Anterior cingulate cortex (tissue), 58 donors: Measurements from ENCODE around the gene PARD3B.

ENCODE experiments used
- DNase-seq, 58 donors: peaks; one replicate each; lab custom pipeline; 2025; lab: John Stamatoyannopoulos, UW

Gene PARD3B

DNA sequence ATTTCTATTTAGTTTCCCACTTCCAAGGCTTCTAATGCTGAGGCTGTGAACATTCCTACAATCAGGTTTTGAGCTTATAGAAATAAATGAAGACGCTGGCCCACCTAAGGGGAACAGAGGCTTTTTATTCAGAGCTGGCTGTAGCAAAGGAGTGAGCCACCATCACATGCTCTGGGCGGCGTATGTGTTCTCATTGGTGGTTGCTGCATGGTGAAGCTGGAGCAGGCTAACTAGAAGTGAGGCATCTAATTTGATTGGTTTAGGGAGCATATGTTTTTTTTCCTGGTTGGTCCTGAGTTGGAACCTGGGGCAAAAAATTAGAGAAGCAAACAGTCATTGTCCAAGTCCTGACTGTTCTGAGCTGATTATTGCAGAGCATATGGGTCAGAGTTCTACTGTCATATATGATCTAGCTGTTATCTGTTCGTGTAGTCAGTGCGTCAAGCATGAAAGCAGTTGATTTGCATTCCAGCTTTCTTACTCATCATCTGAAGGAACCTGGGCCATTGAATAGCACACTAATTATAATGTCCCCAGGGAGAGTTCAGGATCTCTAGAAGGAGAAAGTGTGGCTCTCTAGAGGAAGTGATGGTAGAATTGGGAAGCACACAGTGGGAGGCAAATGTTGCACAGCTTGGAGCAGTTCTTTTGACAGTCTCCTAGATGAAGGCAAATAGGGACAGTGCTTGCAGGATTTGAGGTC, 279.6 kb downstream of the PARD3B start:
- no peak for DNase-seq

DNA sequence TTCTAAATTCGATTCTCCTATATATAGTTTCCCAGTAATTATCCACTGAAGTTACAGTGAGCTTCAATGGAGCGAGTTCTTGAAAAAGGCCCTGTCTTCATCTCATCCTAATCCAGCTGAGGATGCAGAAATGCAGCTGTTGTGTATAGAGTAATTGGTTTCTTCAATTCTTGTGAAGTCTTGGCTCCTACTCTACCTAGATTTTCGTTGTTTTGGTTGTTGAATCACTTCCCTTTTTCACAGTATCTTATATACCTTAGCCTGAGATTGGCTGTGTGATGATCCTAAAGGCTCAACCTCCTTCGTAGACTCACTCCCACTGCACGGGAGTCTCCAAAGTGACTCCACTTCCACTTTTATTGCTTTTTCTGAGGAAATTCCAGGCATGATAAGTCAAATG, 280.4 kb downstream of the PARD3B start:
- no peak for DNase-seq

DNA sequence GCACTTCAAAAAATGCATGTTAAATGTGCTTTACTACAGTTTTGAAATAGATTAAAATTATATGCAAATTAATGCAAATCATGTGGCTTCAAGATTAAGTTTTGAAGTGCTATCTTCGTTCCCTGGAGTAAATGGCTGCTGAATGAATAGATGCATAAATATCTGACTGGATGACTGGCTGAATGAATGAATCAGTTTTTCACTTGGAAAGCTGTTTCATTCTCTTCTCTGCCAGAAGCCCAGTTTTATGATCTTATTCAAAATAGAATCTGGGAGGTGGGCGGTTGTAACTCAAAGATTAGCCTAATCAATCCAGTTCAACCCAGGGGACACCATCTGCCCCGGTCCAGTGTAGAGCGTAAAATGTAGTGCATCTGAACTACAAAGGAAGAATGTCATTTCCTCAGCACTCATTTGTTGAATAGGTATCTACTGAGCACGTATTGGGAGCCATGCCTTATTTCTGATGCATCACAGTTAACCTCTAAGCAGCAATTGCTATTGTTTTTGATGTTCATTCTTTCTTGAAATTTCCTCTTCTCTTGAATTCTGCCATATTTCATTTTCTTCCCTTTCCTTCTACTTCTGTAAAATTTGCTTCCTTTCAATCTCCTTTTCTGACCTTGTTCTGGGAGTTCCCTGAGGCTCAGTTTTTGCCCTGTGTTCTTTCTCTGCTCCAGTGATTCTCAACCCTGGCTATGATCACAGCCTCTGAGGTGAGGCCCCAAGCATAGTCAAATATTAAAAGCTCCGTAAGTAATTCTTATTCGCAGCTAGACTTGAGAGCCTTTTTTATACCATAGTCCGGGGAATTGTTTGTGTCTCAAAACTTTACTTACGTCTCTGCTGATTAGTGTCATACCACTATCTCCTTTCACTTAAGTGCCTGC, 282.7 kb downstream of the PARD3B start:
- no peak for DNase-seq

DNA sequence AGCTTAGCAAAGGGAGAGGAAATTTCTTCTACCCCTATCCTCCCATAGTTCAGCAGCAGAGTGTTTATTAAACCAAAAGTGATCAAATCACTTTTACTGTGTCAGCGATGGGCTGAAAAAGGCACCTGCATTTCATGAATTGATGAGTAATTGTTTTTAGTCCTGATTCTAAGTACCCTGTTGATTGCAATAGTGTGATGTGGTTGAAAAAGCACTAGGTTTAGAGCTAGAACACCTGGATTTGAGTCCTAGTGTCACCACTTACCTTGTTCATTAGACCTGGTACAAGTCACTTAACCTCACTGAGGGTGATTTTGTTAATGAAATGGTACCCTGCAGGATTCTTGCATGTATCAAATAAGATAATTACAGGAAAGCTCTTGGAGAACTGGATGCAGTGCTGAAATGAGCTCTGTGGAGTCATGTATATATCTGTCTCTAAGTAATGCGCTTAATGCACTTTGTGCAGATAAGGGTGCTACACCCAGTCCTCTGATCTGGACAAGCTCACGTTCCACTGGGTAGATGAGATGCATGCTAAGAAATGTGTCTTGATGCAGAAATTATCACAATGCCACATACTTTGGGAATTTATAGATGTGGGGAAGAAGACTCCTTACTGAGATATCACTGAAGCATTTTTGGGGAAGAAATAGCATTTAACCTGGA, 289.6 kb downstream of the PARD3B start:
- no peak for DNase-seq

DNA sequence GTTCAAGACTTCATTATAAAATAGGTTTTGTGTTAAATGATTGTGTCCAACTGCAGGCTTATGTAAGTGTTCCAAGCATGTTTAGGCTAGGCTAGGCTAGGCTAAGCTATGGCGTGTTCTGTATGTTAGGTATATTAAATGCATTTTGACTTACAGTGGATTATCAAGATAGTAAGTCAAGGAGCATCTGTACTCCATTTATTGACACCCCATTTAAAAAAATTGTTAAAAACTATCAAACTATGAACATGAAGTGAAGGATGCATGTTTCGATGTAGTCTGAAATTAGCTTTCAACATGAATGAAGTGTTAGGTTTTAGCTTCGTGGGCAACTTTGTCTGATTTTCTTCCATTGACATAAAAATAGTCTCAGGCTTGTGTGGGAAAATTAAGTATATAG, 290.5 kb downstream of the PARD3B start:
- no peak for DNase-seq

DNA sequence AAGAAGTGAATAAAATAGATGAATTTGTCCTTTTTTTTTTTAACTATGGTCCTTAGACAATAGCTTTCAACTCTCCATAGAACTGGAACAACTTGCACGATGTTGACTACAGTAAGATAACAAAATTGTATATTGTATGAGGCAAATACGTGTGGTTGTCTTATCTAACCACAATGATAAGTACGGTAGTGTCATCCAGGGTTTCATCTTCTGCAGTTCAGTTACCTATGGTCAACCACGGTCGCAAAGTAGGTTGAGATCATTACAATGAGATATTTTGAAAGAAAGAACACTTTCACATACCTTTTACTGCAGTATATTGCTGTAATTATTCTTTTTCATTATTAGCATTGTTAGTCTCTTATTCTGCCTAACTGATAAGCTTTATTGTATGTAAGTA, 295.2 kb downstream of the PARD3B start:
- no peak for DNase-seq

DNA sequence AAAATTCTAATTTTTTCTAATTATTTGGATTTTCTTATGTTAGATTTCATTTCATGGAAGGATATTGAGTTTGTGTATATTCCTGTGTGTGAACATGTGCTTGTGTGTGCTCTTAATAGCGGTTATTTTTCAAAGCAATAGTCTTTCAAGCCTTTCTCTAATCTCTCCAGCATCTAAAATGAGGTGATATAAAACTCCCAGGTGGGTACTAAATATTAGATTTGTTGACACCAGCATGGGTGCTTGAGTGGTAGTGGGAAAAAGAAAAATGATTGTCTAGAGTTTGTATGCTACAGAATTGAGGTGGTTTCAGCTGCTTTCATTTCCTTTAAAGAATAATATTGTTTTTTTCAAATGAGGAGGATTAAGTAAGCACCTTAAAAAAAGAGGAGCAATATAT, 296.8 kb downstream of the PARD3B start:
- no peak for DNase-seq

DNA sequence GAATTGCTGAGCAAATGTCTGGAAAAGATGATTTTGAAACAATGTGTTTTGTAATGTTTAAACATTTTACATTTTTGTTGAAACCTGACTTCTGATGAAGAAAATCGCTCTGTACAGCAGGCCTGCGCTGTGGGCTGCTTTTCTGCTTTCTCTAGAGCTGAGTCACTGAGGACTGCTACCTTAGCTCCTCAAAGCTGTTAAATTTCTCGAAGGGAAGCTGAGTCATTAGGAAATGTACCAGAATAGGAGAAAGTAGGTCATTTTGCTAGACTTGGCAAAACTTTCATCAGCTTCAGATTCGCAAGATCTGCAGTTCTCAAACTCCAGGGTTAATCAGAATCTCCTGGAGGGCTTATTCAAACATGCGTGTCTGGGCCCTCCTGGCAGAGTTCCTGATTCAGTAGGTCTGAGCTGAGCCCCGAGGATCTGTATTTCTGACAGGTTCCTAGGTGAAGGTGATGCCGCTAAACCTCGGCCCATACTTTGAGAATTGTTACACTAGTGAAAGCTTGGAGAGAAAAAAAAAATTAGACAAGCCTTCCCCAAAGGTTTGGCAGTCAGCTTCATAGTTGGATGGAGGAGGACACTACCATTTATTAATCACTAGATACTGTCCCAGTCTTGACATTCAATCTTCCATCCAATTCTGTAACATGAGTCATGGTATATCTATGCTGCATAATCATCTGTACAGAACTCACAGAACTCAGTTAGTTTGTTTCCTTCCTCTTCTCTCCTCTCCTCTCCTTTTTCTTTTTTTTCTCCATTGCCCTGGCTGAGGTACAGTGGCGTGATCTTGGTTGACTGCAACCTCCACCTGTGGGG, 297.6 kb downstream of the PARD3B start:
- DNase-seq = peak in 32 of 58 donors; percentile 1 to 67 (median 10)

DNA sequence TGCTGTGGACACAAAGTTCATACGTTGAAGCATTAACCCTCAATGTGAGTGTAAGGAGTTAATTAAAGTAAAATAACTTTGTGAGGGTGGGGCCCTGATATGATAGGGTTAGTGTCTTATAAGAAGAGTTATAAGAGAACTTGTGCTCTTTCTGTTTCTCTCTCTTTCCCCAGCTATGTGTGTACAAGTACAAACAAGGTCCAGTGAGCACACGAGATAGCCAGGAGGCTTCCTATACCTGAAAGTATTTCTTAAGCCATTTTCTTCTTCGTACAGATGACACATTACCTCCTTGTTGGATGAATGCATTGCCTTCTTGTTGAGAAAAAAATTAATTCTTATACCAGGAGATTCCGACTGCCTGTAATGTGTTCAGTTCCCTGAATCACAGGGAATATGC, 301.2 kb downstream of the PARD3B start:
- DNase-seq = no peak

DNA sequence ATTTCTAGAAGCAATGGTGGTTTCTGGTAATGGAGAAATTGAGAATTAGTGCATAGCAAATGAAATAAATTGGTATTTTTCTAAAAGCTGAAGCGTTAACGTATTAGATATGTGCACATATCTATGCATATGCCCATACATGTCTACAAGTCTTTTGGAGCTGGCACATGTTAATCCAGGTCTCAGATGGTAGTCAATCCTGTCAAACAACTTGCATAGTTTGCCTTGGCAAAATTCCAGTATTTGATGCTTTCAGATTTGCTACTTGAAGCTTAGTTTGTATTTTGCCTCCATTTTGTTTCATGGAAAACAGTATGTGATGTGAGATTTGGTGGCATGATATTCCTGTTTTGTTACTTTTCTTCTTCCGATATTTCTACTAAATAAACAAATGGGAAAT, 304.6 kb downstream of the PARD3B start:
- no peak for DNase-seq

DNA sequence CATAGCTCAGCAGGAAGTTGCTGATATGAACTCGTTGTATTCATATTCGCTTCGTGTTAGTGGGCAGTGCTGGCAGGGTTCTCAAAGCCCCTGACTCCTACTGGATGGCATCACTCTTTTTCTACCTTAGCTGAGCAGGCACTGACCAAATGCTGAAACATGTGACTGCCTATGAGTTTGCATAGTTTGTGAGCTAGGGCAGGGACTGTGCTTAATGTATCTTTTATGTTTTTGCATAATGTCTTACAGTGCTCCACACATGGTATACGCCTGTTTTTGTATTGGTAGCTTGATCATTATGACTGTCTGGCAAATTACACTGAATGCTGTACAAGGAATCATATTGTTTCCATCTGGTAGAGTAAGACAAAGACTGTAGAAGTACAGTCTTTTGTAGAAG, 305.3 kb downstream of the PARD3B start:
- DNase-seq = no peak

DNA sequence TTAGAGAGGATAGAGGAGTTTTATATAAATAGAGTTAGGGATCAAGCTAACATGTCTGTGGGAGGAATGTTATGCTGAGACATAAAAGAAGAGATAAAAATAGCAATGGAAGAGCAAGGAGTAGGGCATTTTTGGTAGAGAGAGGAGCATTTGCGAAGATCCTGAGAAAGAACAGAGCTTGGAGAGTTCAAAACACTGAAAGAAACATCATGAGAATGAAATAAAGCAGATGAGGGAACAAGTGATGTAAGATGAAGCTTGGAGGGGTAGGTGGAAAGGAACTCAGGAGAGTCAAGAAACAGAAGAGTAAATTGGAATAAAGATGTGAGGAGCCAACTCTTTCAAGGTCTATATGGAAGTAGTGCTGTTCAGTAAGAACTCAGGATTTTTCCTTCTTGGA, 308.6 kb downstream of the PARD3B start:
- DNase-seq = no peak

DNA sequence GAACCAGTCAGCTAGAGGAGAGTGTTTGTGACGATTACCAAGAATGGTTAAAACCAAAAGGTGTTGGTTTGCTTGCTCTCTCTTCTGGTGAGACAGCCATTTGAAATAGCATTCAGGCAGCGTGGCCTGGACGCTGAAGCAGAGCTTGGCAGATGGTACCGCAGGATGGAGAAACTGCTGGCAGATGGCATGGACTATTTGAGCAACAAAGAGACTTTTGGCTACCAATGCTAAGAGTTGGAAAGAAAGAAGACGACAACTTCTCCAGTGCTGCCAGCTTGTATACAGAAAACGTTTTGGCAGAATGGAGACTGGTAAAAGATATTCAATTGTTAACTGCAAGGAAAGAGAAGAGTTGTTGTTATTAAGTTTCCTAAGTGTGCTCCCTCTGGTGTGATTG, 315.0 kb downstream of the PARD3B start:
- peak in 50 of 58 donors; percentile 0 to 83 (median 35) for DNase-seq

DNA sequence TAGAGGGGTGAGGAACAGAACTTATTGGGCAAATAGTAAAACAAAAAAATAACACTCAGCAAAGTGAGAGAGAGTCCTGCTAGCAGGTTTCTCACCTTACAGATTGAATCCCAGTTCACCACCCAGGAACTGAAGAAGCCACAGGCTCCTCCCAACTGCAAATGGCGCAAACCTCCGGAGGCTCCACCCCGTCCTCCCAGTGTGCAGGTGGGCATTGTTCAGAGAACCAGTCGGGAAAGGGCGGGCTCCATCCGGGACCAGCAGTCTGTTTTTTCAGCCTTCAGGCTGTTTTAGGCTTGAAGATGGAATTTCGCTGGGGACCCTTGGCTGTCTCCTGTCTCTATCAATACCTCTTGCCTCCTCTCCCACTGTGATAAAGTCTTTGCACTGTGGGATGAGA, 317.5 kb downstream of the PARD3B start:
- no peak for DNase-seq

DNA sequence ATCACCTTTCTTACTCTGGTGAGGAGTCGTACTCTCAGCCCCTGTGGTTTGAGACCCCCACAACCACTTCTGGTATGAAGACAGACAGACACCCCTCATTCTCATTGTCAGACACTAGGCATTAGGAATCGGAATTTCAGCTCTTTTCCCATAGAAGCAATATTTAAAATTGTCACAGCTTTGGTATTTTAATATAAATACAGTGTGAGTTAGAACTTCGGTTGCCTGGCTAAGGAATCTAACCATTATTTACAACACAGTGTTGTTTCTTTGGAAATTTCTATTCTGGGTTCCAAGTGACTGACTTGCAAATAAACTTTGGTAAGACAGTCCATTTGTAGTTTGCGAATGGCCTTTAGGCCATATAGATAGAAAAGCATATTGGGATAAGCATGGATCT, 318.1 kb downstream of the PARD3B start:
- no peak for DNase-seq

DNA sequence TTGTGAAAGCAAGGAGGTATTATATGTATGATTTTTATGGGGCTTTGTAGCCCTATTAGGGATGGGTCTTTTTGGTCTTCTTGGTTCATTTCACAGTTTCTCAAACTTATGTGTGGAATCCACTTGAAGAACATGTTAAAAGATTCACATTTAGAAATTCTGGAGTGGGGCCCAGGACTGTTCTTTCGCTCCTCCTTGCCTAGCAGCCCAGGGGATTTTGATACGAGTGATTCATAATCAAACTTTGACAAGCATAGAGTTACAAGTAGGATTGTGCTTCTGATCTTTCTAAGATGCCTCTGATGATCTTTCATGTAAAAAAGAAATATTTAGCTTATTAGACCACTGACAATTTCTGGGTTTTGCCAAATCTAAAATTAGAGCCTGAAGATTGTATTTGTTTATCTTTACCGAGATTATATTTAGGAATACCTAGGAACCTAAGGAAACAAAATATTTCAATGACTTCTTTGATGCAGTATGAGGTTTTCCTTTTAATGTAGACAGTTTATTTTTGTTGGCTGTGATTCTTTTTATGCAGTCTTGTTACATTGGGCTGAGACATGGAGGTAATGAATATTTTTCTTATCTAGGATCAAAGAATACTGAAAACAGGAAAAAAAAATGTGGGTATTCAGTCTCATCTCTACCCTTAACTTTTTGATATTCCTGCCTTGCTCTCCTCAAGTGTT, 324.0 kb downstream of the PARD3B start:
- no peak for DNase-seq

DNA sequence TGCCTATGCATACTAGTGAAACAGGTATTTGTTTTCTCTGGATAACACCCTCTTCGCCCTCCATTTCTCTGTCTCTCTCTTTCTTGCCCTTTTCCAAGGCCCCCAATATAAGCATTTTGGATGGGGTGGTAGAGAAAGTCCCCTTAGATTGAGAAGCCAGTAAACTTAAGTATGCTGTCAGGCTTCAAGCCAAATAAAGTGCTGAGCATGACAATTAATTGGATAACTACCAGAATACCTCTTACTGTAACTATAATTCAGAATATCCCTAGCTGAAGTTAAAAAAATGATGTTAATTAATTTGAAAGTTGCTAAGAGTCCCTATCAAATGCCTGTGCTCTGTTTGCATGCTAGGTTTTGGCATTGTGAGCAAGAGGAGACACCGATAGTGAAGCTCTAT, 324.8 kb downstream of the PARD3B start:
- no peak for DNase-seq

DNA sequence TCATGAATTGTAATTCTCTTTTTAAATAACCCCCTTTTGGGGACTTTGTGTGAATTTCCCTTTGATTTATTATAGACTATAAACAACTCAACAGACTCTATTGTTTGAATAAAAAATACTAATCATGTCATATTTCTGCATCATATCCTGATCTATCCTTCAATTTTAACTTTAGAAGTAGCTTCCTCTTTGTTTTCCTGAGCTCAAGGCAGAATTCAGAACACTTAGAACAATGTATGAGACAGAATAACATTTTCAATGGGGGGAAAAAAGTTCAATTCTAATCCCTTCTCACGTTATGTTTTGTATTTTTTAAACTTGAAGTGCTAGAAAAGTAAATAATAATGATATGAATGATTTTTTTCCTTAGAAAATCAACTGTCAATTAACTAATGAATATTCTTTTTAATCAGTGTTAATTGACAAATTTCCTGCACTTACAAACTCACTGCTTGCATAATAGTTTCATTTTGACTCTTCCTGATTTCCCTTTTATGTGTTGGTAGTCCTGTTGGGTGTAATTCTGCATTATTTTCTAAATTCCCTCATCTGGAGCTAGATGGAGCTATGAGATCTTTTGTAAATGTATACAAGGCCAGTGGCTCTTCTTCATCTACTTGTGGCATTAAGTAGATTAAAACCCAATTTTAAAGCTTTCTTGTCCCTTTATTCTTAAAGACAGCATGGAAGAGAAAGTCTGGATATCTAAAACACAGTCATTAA, 326.1 kb downstream of the PARD3B start:
- DNase-seq = peak in 1 of 58 donors; percentile 10

DNA sequence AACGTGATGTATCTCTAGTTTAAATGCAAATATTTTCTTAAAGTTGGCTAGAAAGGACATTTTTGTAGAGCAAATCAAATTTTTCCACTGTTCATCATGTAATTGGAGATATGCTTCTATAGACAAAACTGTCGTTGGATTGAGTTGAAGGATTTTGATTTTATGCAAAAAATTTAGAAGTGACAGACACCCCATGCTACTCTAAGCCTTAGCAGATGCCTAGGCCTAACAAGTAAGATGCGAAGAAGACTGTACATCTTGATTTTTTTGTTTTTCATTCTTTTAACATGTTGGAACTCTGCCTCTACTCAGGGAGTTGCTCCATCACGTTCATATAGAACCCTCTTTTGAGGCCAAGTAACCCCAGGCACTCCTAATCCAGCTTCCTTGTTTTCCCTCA, 331.0 kb downstream of the PARD3B start:
- no peak for DNase-seq
